HT-29 (cell line): ENCODE measurements around the gene ZNF568. TPM values are rescaled to one million over a fixed set of nuclear protein-coding genes. Genes with fewer than 3 reads are reported as not detected.

Experiments
- DNase-seq: peaks from one replicate; pipeline ENCODE4 v3.0.0-alpha.2; 2015; ENCODE audit warnings: low spot score
- total RNA-seq: library from RNA; depleted of rRNA; stranded (reverse); fragments of >200 nt; shearing (Covaris generic); gene quantifications from 2 replicates; pipeline ENCODE4 v1.2.3, GENCODE V29; 2014; rRNA removed

Gene ZNF568
- not detected in 2 replicates for total RNA-seq

- DNase-seq, result no peak
These were observed at the start of gene ZNF568, which contains the start of gene ZNF829 for GRCh38 chr19:36915992-36916830. Gene ZNF568, plus strand, starts transcription at chr19:36916332. Its CDS starts 6,439 bp downstream, at chr19:36922771. Gene ZNF829, minus strand, starts transcription at chr19:36916291. Its CDS starts 1,124 bp downstream, at chr19:36915167.

- DNase-seq, result no peak
These were observed 38.9 kb upstream of the ZNF568 start for GRCh38 chr19:36876993-36877938.

DNA sequence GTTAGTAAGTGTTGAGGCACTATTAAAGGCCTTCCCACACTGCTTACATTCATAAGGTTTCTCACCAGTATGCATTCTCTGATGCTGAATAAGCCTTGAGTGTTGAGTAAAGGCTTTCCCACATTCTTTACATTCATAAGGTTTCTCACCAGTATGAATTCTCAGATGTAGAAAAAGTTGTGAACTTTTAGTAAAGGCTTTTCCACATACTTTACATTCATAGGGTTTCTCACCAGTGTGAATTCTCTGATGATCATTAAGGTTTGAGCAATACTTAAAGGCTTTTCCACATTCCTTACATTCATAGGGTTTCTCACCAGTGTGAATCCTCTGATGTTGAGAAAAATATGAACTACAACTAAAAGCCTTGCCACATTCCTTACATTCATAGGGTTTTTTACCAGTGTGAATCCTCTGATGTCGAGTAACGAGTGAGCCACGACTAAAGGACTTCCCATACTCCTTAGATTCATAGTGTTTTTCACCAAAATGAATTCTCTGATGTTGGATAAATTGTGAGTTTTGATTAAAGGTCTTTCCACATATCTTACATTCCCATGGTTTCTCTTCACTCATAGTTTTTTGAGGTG, 24.3 kb upstream of the ZNF568 start:
- no peak for DNase-seq

DNA sequence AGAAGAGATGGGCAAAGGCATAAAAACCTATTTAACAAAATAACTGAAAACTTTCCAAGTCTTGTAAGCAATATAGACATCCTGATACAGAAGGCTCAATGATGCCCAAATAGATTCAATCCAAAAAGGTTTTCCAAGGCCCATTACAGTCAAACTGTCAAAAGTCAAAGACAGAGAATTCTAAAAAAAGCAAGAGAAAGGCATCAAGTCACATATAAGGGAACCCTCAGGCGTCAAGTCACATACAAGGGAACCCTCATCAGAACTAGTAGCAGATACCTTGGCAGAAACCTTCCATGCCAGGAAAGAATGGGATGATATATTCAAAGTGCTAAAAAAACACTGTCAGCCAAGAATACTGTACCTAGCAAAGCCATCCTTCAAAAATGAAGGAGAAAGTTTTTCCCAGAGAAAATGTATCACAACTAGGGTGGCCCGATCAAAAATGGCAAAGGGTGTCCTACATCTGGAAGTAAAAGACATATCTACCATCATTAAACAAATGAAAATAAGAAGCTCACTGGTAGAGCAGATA, 21.2 kb upstream of the ZNF568 start:
- DNase-seq, result no peak

DNA sequence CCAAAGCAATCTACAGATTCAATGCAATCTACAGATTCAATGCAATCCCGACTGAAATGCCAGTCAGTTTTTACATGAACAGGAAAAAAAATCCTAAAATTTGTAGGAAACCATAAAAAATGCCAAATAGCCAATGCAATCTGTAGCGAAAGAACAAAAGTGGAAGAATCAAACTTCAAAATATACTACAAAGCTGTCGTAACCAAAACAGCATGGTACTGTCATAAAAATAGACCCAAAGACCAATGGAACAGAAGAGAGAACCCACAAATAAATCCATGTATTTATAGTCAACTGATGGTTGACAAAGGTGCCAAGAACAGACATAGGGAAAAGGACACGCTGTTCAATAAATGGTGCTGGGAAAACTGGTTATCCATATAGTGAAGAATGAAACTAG, 17.7 kb upstream of the ZNF568 start:
- DNase-seq, result no peak

- DNase-seq, result no peak
These were observed 859 bp downstream of the ZNF568 start for GRCh38 chr19:36916991-36917390.

DNA sequence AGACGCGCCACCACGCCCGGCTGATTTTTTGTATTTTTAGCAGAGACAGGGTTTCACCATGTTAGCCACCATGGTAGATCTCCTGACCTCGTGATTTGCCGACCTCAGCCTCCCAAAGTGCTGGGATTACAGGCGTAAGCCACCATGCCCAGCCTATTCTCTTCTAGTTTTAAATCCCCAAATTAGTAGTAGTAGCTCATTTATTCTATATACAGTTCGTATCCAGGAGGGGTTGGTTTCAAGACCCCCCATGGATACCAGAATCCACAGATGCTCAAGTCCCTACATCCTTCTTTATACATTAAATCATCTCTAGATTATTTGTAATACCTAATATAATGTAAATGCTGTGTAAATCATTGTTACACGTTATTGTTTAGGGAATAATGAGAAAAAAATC, 2.0 kb downstream of the ZNF568 start:
- no peak for DNase-seq

DNA sequence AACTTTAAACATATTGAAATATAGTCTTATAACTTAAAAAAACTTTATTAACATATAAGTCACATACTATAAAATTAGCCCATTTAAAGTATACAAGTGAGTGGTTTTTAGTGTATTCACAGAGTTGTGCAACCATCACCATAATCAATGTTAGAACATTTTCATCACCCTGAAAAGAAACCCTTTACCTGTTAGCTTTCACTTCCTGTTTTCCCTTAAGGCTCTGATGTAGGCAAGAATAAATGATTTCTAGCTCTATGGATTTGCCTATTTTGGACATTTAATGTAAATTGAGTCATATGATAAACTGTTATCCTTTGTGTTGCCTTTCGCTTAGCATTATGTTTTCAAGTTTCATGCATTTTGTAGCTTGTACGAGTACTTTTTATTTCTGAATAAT, 15.6 kb downstream of the ZNF568 start:
- no peak for DNase-seq

DNA sequence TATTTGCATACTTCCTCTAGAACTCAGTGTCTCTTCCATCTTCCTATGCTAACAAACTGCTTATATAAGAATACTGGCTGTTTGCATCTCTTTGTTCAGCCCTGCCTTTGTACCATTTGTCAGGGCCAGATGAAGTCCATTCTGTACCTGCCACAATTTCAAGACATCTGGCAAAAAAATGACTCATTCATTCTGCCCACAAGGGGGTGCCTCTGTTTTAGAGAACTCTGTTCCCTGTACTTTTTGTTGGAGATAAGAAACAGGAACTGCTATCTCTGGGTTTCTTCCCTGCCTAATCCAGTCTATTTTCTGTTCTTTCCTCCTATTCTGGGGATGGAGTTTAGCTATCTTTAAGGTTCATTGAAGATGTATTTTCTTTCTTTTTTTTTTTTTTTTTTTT, 23.0 kb downstream of the ZNF568 start:
- no peak for DNase-seq

DNA sequence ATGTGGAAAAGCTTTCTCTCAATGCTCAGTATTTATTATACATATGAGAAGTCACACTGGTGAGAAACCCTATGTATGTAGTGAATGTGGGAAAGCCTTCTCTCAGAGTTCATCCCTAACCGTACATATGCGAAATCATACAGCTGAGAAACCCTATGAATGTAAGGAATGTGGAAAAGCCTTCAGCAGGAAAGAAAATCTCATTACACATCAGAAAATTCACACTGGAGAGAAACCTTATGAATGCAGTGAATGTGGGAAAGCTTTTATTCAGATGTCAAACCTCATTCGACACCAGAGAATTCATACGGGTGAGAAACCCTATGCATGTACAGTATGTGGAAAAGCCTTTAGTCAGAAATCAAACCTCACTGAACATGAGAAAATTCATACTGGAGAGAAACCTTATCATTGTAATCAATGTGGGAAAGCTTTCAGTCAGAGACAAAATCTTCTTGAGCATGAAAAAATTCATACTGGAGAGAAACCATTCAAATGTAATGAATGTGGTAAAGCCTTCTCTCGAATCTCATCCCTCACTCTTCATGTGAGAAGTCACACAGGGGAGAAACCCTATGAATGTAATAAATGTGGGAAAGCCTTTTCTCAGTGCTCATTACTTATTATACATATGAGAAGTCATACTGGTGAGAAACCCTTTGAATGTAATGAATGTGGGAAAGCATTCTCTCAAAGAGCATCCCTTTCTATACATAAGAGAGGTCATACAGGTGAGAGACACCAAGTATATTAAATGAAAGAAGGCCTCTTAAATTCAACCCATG, 34.4 kb downstream of the ZNF568 start:
- DNase-seq, result no peak

DNA sequence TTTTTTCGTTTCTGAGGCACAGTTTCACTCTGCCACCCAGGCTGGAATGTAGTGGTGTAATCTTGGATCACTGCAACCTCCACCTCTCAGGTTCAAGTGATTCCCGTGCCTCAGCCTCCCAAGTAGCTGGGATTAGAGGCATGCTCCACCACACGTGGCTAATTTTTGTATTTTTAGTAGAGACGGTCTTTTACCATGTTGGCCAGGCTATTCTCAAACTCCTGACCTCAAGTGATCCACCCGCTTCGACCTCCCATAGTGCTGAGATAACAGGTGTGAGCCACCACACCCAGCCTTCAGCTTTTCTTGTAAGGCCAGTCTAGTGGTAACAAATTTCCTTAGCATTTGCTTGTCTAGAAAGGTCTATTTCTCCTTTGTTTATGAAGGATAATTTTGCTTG, 46.2 kb downstream of the ZNF568 start:
- DNase-seq, result no peak

DNA sequence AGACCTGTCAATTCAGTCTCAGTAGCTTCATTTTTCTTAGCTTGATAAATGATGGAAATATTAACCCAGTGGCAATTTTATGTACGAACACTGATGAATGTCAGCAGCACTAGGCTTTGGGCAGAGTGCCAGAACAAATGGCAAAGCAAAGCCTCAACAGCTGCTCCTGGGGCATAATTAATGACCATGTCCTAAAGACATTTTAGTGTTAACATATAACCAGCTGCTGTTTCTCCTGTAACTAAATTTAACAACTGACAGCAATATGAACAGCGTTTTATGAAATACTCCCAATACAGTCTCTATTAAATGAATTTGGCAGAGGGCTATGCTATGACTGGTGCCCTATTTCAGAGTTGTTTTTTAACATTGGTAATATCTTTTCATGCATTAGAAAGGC, 47.1 kb downstream of the ZNF568 start:
- no peak for DNase-seq

- no peak for DNase-seq
These were observed 56.4 kb downstream of the ZNF568 start for GRCh38 chr19:36972571-36972970.

DNA sequence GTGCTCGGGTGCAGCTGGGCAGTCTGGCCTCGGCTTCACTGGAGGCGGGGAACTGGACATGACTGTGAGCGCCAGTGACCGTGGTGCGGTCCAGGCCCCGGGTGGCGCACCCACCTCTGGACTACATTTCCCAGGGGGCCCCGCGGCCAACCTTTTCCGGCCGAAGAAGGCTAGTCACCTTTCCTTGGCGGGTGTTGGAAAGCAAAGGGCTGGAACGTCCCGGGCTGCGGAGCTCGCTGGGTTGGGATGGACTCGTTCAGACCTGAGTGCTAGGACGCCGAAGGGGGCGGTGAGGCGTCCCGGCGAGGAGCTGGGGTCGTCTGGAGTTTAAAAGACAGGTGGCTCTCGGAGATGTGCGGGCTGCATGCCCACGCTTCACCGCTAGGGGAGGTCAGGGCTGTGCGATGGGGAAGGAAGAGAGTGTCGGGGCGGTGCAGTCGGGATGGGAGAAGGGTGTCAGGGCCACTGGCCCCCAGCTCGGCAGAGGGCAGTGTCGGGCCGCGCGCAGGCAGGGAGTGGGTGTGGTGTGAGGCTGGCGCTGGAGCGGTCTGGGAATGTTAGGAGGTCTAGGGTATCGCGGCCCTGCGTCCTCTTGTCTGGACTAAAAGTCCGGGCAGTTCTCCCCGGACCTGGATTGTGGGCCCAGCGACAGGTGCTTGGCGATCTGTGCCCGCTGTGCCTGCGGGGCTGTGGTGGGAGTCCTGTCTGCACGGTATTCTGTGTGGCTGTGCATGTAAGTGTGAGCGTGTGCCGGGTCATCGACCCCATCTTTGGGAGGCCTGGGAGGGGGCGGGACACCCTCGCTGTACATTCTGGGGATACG, 57.1 kb downstream of the ZNF568 start:
- no peak for DNase-seq

DNA sequence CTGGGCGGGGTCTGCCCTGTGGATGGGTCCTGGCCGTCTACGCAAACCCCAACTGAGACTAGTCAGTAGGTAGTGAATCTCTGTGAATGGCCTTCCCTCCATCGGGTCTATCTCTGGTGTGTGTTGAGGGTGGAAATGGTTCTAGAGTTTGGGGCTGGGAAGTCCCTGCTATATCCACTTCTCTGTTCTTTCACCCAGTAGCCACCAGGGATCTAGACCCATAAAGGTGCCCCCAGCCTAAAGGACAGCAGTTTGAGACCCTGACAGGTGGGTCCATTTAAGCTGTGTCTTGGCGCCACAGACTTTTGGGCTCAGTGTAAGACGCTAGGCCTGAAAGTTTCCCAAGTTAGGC, 57.7 kb downstream of the ZNF568 start:
- DNase-seq, result no peak

DNA sequence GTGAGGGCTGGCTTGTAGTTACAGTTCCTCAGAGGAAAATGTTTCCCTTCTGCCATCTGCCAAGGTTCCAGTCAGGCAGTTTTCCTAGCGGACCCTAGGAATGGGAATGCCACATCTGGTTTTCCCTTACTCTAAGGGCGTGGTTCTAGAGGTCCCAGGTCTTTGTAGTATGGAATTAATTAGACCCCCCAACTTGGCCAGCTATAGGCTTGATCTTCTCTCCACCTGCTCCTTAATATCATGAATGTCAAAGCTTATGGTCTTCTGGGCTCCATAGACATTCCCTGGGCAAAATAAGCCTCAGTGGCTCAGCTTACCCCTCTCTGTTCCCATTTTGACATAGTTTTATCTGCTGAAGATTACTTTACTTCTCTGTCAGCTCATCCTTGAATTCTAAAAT, 70.0 kb downstream of the ZNF568 start:
- DNase-seq, result no peak

DNA sequence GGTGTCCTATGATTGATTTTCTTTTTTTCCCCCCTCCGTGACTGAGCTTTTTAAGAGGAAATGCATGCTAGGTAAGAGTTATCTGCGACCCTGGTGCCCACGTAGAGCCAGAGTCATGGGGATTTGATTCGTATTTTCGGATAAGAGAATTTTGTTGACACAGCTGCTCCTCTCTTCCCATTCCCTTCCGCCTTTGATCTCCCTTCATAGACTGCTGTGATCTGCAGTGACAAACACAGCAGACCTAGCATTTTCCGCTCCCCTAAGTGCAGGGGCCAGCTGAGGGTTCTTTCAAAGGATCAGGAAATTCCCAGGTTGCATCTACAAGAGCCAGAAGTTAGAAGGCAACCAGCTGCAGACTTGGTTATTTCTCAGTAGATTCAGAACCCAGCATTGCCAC, 70.5 kb downstream of the ZNF568 start:
- no peak for DNase-seq

- no peak for DNase-seq
These were observed 71.0 kb downstream of the ZNF568 start for GRCh38 chr19:36987091-36987490.

DNA sequence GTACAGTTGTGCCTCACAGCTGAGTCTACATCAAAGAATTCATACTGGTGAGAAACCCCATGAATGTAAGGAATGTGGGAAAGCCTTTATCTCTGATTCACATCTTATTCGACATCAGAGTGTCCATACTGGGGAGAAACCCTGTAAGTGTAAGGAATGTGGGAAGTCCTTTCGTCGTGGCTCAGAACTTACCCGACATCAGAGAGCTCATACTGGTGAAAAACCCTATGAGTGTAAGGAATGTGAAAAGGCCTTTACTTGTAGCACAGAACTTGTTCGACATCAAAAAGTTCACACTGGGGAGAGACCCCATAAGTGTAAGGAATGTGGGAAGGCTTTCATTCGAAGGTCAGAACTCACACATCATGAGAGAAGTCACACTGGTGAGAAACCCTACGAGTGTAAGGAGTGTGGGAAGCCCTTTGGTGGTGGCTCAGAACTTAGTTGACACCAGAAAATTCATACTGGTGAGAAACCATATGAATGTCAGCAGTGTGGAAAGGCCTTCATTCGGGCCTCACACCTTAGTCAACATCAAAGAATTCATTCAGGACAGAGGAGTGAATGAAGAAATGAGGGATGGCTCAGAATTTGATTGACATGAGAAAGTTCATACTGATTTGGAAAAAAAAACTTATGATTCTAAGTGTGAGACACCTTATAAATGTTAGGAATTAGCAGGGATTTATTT, 81.2 kb downstream of the ZNF568 start:
- DNase-seq, result no peak

DNA sequence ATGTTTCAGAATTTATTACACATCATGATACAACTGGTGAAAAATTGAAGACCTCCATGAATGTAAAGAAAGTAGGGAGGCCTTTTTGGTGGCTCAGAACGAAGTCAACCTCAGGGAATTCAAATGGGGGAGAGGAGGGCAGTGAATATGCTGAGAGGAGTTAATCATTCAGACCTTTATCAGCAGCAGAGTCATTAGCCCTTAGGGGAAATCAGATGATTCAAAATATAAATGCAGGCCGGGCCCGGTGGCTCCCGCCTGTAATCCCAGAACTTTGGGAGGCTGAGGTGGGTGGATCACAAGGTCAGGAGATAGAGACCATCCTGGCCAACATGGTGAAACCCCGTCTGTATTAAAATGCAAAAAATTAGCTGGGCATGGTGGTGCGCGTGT, 81.7 kb downstream of the ZNF568 start:
- no peak for DNase-seq
